Activated T-helper 2 cell treated with anti-CD3 and anti-CD28 coated beads, Interferon-gamma antibody, Interleukin-2, Interleukin-4, amounts not matched to agents 10 μg/mL and 5 μg/mL and 100 μg/mL, durations not matched to agents 14 hours and 24 hours and 36 hours (primary cell): ENCODE results near the gene RAB34. TPM values are rescaled to one million over a fixed set of nuclear protein-coding genes. Genes with fewer than 3 reads are reported as not detected.

Experiments
- DNase-seq: peaks from one replicate; pipeline ENCODE4 v3.0.0; 2021; ENCODE audit warnings: low spot score
- H3K27ac Mint-ChIP-seq: one replicate; pipeline ENCODE4 v1.8.0; 2021; ENCODE audit warnings: mixed read lengths
- H3K27me3 Mint-ChIP-seq: one replicate; pipeline ENCODE4 v1.8.0; 2021; ENCODE audit warnings: low read depth, mixed read lengths
- H3K36me3 Mint-ChIP-seq: one replicate; pipeline ENCODE4 v1.8.0; 2021; ENCODE audit warnings: low read depth, mixed read lengths
- H3K4me1 Mint-ChIP-seq: one replicate; pipeline ENCODE4 v1.8.0; 2021; ENCODE audit warnings: low read depth, mixed read lengths
- H3K4me3 Mint-ChIP-seq: one replicate; pipeline ENCODE4 v1.8.0; 2021; ENCODE audit warnings: low read depth, mild to moderate bottlenecking, moderate library complexity, mixed read lengths
- H3K9me3 Mint-ChIP-seq: one replicate; pipeline ENCODE4 v1.8.0; 2021; ENCODE audit warnings: mixed read lengths
- intact Hi-C: fragments of 100-400 bp; cut with micrococcal nuclease; formaldehyde crosslinking; loops from one replicate; pipeline ENCODE4 v1.15.1; 2023
- total RNA-seq: library from RNA; stranded (reverse); gene quantifications from 2 replicates; pipeline ENCODE4 v1.2.3, GENCODE V29; 2022

The RAB34 gene
- total RNA-seq, 1 donor from 2014 or later = 19.4 TPM

- Mint-ChIP-seq H3K27me3 (no peaks in the 10 kb centered on the region), H3K9me3 (no peaks in the 10 kb centered on the region), H3K27ac (no peak overlapping the region), H3K36me3 (peaks cover 78% of the 10 kb centered on the region), H3K4me3 (no peak overlapping the region), H3K4me1 (no peaks in the 10 kb centered on the region)
- DNase-seq = no peak
- intact Hi-C loops = no loop called here
These were observed 19.3 kb downstream of the RAB34 start for GRCh38 chr17:28698253-28698941.

- Mint-ChIP-seq H3K27ac (no peak overlapping the region), H3K4me1 (no peaks in the 10 kb centered on the region), H3K9me3 (no peaks in the 10 kb centered on the region), H3K36me3 (peaks cover 77% of the 10 kb centered on the region), H3K4me3 (no peak overlapping the region), H3K27me3 (no peaks in the 10 kb centered on the region)
- intact Hi-C loops = no loop called here
- DNase-seq = no peak
These were observed 23.8 kb downstream of the RAB34 start for GRCh38 chr17:28693869-28694268.

- H3K4me1 Mint-ChIP-seq = no peaks in the 10 kb centered on the region
- H3K4me3 Mint-ChIP-seq = no peak overlapping the region
- no peaks in the 10 kb centered on the region for H3K9me3 Mint-ChIP-seq
- H3K27me3 Mint-ChIP-seq = no peaks in the 10 kb centered on the region
- intact Hi-C loops = no loop called here
- H3K36me3 Mint-ChIP-seq = peaks cover 83% of the 10 kb centered on the region
- no peak overlapping the region for H3K27ac Mint-ChIP-seq
- DNase-seq = no peak
These were observed 28.7 kb downstream of the RAB34 start for GRCh38 chr17:28689011-28689410.

GRCh38 chr17:28688481-28688880 is 29.2 kb downstream of the RAB34 start:
- H3K27me3 Mint-ChIP-seq = no peaks in the 10 kb centered on the region
- no peak for DNase-seq
- no peaks in the 10 kb centered on the region for H3K9me3 Mint-ChIP-seq
- H3K4me1 Mint-ChIP-seq = no peaks in the 10 kb centered on the region
- intact Hi-C loops = no loop called here
- no peak overlapping the region for H3K4me3 Mint-ChIP-seq
- peaks cover 81% of the 10 kb centered on the region for H3K36me3 Mint-ChIP-seq
- no peak overlapping the region for H3K27ac Mint-ChIP-seq

GRCh38 chr17:28686296-28686695 is 31.4 kb downstream of the RAB34 start:
- intact Hi-C loops = no loop called here
- no peak overlapping the region for H3K4me3 Mint-ChIP-seq
- DNase-seq = no peak
- no peak overlapping the region for H3K27ac Mint-ChIP-seq
- no peaks in the 10 kb centered on the region for H3K27me3 Mint-ChIP-seq
- H3K4me1 Mint-ChIP-seq = no peaks in the 10 kb centered on the region
- H3K36me3 Mint-ChIP-seq = peaks cover 88% of the 10 kb centered on the region
- H3K9me3 Mint-ChIP-seq = no peaks in the 10 kb centered on the region

- intact Hi-C loops = no loop called here
- Mint-ChIP-seq H3K4me1 (no peaks in the 10 kb centered on the region), H3K36me3 (peaks cover 90% of the 10 kb centered on the region), H3K27ac (no peak overlapping the region), H3K9me3 (no peaks in the 10 kb centered on the region), H3K4me3 (no peak overlapping the region), H3K27me3 (no peaks in the 10 kb centered on the region)
- DNase-seq = no peak
These were observed 32.3 kb downstream of the RAB34 start for GRCh38 chr17:28685366-28685765.

GRCh38 chr17:28684963-28685362 is 32.7 kb downstream of the RAB34 start:
- Mint-ChIP-seq H3K4me1 (no peaks in the 10 kb centered on the region), H3K9me3 (no peaks in the 10 kb centered on the region), H3K27ac (no peak overlapping the region), H3K4me3 (no peak overlapping the region), H3K27me3 (no peaks in the 10 kb centered on the region), H3K36me3 (peaks cover 87% of the 10 kb centered on the region)
- no peak for DNase-seq
- intact Hi-C loops = no loop called here

GRCh38 chr17:28682655-28683054 is 35.0 kb downstream of the RAB34 start:
- intact Hi-C loops = no loop called here
- no peak for DNase-seq
- H3K4me1 Mint-ChIP-seq = no peaks in the 10 kb centered on the region
- no peak overlapping the region for H3K27ac Mint-ChIP-seq
- H3K36me3 Mint-ChIP-seq = peaks cover 77% of the 10 kb centered on the region
- H3K4me3 Mint-ChIP-seq = no peak overlapping the region
- no peaks in the 10 kb centered on the region for H3K27me3 Mint-ChIP-seq
- H3K9me3 Mint-ChIP-seq = no peaks in the 10 kb centered on the region

GRCh38 chr17:28675980-28676379 is 41.7 kb downstream of the RAB34 start:
- Mint-ChIP-seq H3K4me1 (no peaks in the 10 kb centered on the region), H3K27me3 (no peaks in the 10 kb centered on the region), H3K9me3 (no peaks in the 10 kb centered on the region), H3K4me3 (no peak overlapping the region), H3K36me3 (peaks cover 75% of the 10 kb centered on the region), H3K27ac (no peak overlapping the region)
- DNase-seq = no peak
- intact Hi-C loops = loop anchor here (1.0 kb wide), 1 partner anchor 29 kb away; no protein-coding TSS in a partner anchor

- intact Hi-C loops = no loop called here
- Mint-ChIP-seq H3K27ac (no peak overlapping the region), H3K36me3 (peaks cover 74% of the 10 kb centered on the region), H3K4me1 (no peaks in the 10 kb centered on the region), H3K4me3 (no peak overlapping the region), H3K27me3 (no peaks in the 10 kb centered on the region), H3K9me3 (no peaks in the 10 kb centered on the region)
- DNase-seq = no peak
These were observed 42.2 kb downstream of the RAB34 start for GRCh38 chr17:28675490-28675889.

GRCh38 chr17:28669918-28670317 is 47.8 kb downstream of the RAB34 start:
- no peak overlapping the region for H3K4me3 Mint-ChIP-seq
- intact Hi-C loops = loop anchor here (5.0 kb wide), 1 partner anchor 48 kb away; no protein-coding TSS in a partner anchor
- no peak for DNase-seq
- H3K4me1 Mint-ChIP-seq = peaks cover 8% of the 10 kb centered on the region
- H3K36me3 Mint-ChIP-seq = peaks cover 67% of the 10 kb centered on the region
- H3K9me3 Mint-ChIP-seq = no peaks in the 10 kb centered on the region
- H3K27ac Mint-ChIP-seq = no peak overlapping the region
- H3K27me3 Mint-ChIP-seq = no peaks in the 10 kb centered on the region

GRCh38 chr17:28667870-28668269 is 49.8 kb downstream of the RAB34 start:
- Mint-ChIP-seq H3K9me3 (no peaks in the 10 kb centered on the region), H3K36me3 (peaks cover 63% of the 10 kb centered on the region), H3K4me3 (no peak overlapping the region), H3K27ac (no peak overlapping the region), H3K4me1 (peaks cover 24% of the 10 kb centered on the region), H3K27me3 (no peaks in the 10 kb centered on the region)
- intact Hi-C loops = no loop called here
- DNase-seq = no peak

- H3K4me1 Mint-ChIP-seq = peaks cover 28% of the 10 kb centered on the region
- H3K9me3 Mint-ChIP-seq = no peaks in the 10 kb centered on the region
- intact Hi-C loops = no loop called here
- H3K4me3 Mint-ChIP-seq = no peak overlapping the region
- H3K27me3 Mint-ChIP-seq = no peaks in the 10 kb centered on the region
- H3K27ac Mint-ChIP-seq = no peak overlapping the region
- DNase-seq = no peak
- H3K36me3 Mint-ChIP-seq = peaks cover 58% of the 10 kb centered on the region
These were observed 51.7 kb downstream of the RAB34 start for GRCh38 chr17:28665994-28666393.
